ENCODE measurements around the gene DMD. TPM values are rescaled to one million over a fixed set of nuclear protein-coding genes. Genes with fewer than 3 reads are reported as not detected.

The DMD gene
- total RNA-seq, 5 donors from 2014 or later (not counting 1 experiment from before 2014, with no cell fraction given) = 0.73 to 1.6 (median 0.88) TPM; not detected in 1

- no CpG with 5 or more reads among the region's 6 CpGs for WGBS (ENCODE audit: insufficient coverage)
- ChIA-PET POLR2A (interaction anchor here in 1 of 2 donors (0.6 kb wide), 1 partner anchor 522 kb away, joined by 3 read pairs; no protein-coding TSS in a partner anchor), CTCF (interaction anchor here in 1 of 2 donors (0.7 kb wide), 1 partner anchor 1621 kb away, joined by 3 read pairs; no protein-coding TSS in a partner anchor)
- no peaks in the 10 kb centered on the region for H3K4me1 ChIP-seq (ENCODE audit: control insufficient read depth in 1 of 2, extremely low read depth in 1 of 2, insufficient read depth in 2 of 2, low read length in 2 of 2)
- H3K27ac ChIP-seq (ENCODE audit: low read length) = no peak overlapping the region
- Mint-ChIP-seq H3K4me1 (no peaks in the 10 kb centered on the region), H3K4me3 (no peak overlapping the region), H3K36me3 (no peaks in the 10 kb centered on the region), H3K27ac (no peak overlapping the region), H3K9me3 (peaks cover 0 to 3% (median 0%) of the 10 kb centered on the region in 3 donors), H3K27me3 (peaks cover 0 to 3% of the 10 kb centered on the region in 2 donors)
- ATAC-seq (replicated peaks in 1 of 4) (no peak), DNase-seq (no peak)
- no peaks in the 10 kb centered on the region for H3K9me3 ChIP-seq
- H3K27me3 ChIP-seq (replicated peaks in 1 of 2; ENCODE audit: control insufficient read depth in 2 of 2, extremely low read depth in 1 of 2, insufficient read depth in 2 of 2, low read length in 1 of 2) = no peaks in the 10 kb centered on the region
- no peaks in the 10 kb centered on the region for H3K36me3 ChIP-seq (ENCODE audit: control insufficient read depth in 2 of 2, extremely low read depth in 1 of 2, insufficient read depth in 1 of 2, low read length in 1 of 2)
- H3K4me3 ChIP-seq (ENCODE audit: control insufficient read depth in 1 of 2, extremely low read depth in 1 of 2, low read length in 1 of 2) = no peak overlapping the region
These were observed 84.9 kb downstream of the DMD start for GRCh38 chrX:33126469-33126868.

GRCh38 chrX:33109858-33110257 is 101.5 kb downstream of the DMD start:
- H3K36me3 Mint-ChIP-seq = no peaks in the 10 kb centered on the region
- H3K9me3 Mint-ChIP-seq = peaks cover 0 to 7% (median 2%) of the 10 kb centered on the region in 3 donors
- Histone ChIP-seq H3K4me3 (ENCODE audit: control insufficient read depth in 1 of 2, extremely low read depth in 1 of 2, low read length in 1 of 2) (no peak overlapping the region), H3K4me1 (ENCODE audit: control insufficient read depth in 1 of 2, extremely low read depth in 1 of 2, insufficient read depth in 2 of 2, low read length in 2 of 2) (no peaks in the 10 kb centered on the region), H3K9me3 (no peaks in the 10 kb centered on the region), H3K27ac (ENCODE audit: low read length) (no peak overlapping the region), H3K36me3 (ENCODE audit: control insufficient read depth in 2 of 2, extremely low read depth in 1 of 2, insufficient read depth in 1 of 2, low read length in 1 of 2) (no peaks in the 10 kb centered on the region), H3K27me3 (replicated peaks in 1 of 2; ENCODE audit: control insufficient read depth in 2 of 2, extremely low read depth in 1 of 2, insufficient read depth in 2 of 2, low read length in 1 of 2) (no peaks in the 10 kb centered on the region)
- ChIA-PET CTCF (no interaction called here), POLR2A (no interaction called here)
- no CpG with 5 or more reads among the region's 3 CpGs for WGBS (ENCODE audit: insufficient coverage)
- H3K4me1 Mint-ChIP-seq = no peaks in the 10 kb centered on the region
- ATAC-seq (replicated peaks in 1 of 4) (no peak), DNase-seq (no peak)
- no peak overlapping the region for H3K27ac Mint-ChIP-seq
- no peaks in the 10 kb centered on the region for H3K27me3 Mint-ChIP-seq
- H3K4me3 Mint-ChIP-seq = no peak overlapping the region

DNA sequence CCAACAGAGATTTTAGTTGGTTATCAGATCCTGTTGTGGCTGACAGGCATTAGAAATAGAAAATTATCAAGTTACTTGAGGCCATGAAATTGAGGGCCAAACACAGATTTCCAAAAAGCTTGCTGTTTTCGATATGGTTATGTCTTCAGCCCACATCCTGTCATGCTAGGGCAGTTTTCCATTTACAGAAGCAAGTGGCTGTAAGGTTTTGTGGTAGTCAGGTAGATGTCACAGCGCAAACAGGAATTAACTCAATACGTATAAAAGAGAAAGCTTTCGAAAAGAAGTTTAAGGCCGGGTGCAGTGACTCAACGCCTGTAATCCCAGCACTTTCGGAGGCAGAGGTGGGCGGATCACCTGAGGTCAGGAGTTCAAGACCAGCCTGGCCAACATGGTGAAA is 104.6 kb downstream of the DMD start:
- no peaks in the 10 kb centered on the region for H3K4me1 ChIP-seq (ENCODE audit: control insufficient read depth in 1 of 2, extremely low read depth in 1 of 2, insufficient read depth in 2 of 2, low read length in 2 of 2)
- ChIA-PET CTCF (no interaction called here), POLR2A (no interaction called here)
- Mint-ChIP-seq H3K27me3 (peaks cover 0 to 3% of the 10 kb centered on the region in 2 donors), H3K4me1 (no peaks in the 10 kb centered on the region), H3K9me3 (peaks cover 0 to 7% (median 2%) of the 10 kb centered on the region in 3 donors), H3K27ac (no peak overlapping the region), H3K36me3 (no peaks in the 10 kb centered on the region), H3K4me3 (no peak overlapping the region)
- H3K27ac ChIP-seq (ENCODE audit: low read length) = no peak overlapping the region
- no peak for DNase-seq
- no peaks in the 10 kb centered on the region for H3K9me3 ChIP-seq
- no peaks in the 10 kb centered on the region for H3K27me3 ChIP-seq (replicated peaks in 1 of 2; ENCODE audit: control insufficient read depth in 2 of 2, extremely low read depth in 1 of 2, insufficient read depth in 2 of 2, low read length in 1 of 2)
- no peak for ATAC-seq (replicated peaks in 1 of 4)
- H3K4me3 ChIP-seq (ENCODE audit: control insufficient read depth in 1 of 2, extremely low read depth in 1 of 2, low read length in 1 of 2) = no peak overlapping the region
- H3K36me3 ChIP-seq (ENCODE audit: control insufficient read depth in 2 of 2, extremely low read depth in 1 of 2, insufficient read depth in 1 of 2, low read length in 1 of 2) = no peaks in the 10 kb centered on the region
- WGBS (ENCODE audit: insufficient coverage) = 100% methylated on average over 1 of the region's 8 CpGs

- DNase-seq (no peak), ATAC-seq (replicated peaks in 1 of 4) (no peak)
- H3K4me3 ChIP-seq (ENCODE audit: control insufficient read depth in 1 of 2, extremely low read depth in 1 of 2, low read length in 1 of 2) = no peak overlapping the region
- no peaks in the 10 kb centered on the region for H3K36me3 ChIP-seq (ENCODE audit: control insufficient read depth in 2 of 2, extremely low read depth in 1 of 2, insufficient read depth in 1 of 2, low read length in 1 of 2)
- no peak overlapping the region for H3K27ac ChIP-seq (ENCODE audit: low read length)
- no peaks in the 10 kb centered on the region for H3K27me3 ChIP-seq (replicated peaks in 1 of 2; ENCODE audit: control insufficient read depth in 2 of 2, extremely low read depth in 1 of 2, insufficient read depth in 2 of 2, low read length in 1 of 2)
- Mint-ChIP-seq H3K4me3 (no peak overlapping the region), H3K27me3 (no peaks in the 10 kb centered on the region), H3K27ac (no peak overlapping the region), H3K9me3 (no peaks in the 10 kb centered on the region), H3K36me3 (no peaks in the 10 kb centered on the region), H3K4me1 (no peaks in the 10 kb centered on the region)
- ChIA-PET POLR2A (no interaction called here), CTCF (no interaction called here)
- no peaks in the 10 kb centered on the region for H3K9me3 ChIP-seq
- WGBS (ENCODE audit: insufficient coverage) = no CpG with 5 or more reads among the region's 3 CpGs
- no peaks in the 10 kb centered on the region for H3K4me1 ChIP-seq (ENCODE audit: control insufficient read depth in 1 of 2, extremely low read depth in 1 of 2, insufficient read depth in 2 of 2, low read length in 2 of 2)
These were observed 116.3 kb downstream of the DMD start for GRCh38 chrX:33095079-33095478.

DNA sequence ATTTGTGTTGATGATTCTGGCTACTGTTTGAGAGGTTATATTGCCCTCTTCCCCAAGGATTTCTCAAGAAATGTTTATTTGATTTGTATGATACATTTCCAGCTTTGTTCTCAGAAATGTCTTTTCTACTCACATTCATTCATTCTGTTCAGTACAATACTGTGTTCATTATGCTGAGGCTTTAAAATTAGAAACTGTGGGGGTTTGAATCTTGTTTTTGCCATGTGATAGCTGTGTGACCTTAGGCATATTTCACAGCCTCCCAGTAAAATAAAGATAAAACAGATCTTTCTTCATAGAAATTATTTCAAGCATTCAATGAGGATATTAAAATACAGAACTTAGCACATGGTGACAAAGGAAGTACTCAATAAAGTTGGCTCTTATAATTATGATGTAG is 123.9 kb downstream of the DMD start:
- Mint-ChIP-seq H3K4me1 (no peaks in the 10 kb centered on the region), H3K9me3 (no peaks in the 10 kb centered on the region), H3K36me3 (no peaks in the 10 kb centered on the region), H3K27me3 (no peaks in the 10 kb centered on the region), H3K4me3 (no peak overlapping the region), H3K27ac (no peak overlapping the region)
- Histone ChIP-seq H3K27ac (ENCODE audit: low read length) (no peak overlapping the region), H3K9me3 (no peaks in the 10 kb centered on the region), H3K4me3 (ENCODE audit: control insufficient read depth in 1 of 2, extremely low read depth in 1 of 2, low read length in 1 of 2) (no peak overlapping the region), H3K27me3 (replicated peaks in 1 of 2; ENCODE audit: control insufficient read depth in 2 of 2, extremely low read depth in 1 of 2, insufficient read depth in 2 of 2, low read length in 1 of 2) (no peaks in the 10 kb centered on the region), H3K36me3 (ENCODE audit: control insufficient read depth in 2 of 2, extremely low read depth in 1 of 2, insufficient read depth in 1 of 2, low read length in 1 of 2) (no peaks in the 10 kb centered on the region), H3K4me1 (ENCODE audit: control insufficient read depth in 1 of 2, extremely low read depth in 1 of 2, insufficient read depth in 2 of 2, low read length in 2 of 2) (no peaks in the 10 kb centered on the region)
- ATAC-seq (replicated peaks in 1 of 4) = no peak
- ChIA-PET CTCF (no interaction called here), POLR2A (no interaction called here)
- DNase-seq = no peak

DNA sequence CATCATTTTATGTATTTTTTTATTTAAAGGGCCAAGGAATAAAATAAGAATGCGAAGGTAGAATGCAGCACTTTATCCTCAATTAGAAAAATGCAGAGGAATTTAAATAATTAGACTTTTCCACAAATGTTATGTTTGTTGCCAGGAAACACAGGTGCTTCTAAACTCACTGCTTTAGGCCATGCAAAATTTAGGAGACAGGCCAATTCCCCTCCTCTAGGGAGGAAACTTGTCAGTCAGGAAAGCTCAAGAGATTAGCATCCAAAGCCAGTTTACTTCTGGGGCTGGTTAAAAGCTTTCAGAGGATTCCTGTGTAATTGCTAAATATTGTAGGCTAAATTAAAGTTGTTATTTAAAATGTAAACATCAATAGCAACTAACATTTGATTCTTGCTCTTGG is 124.5 kb downstream of the DMD start:
- Histone ChIP-seq H3K36me3 (ENCODE audit: control insufficient read depth in 2 of 2, extremely low read depth in 1 of 2, insufficient read depth in 1 of 2, low read length in 1 of 2) (no peaks in the 10 kb centered on the region), H3K27ac (ENCODE audit: low read length) (no peak overlapping the region), H3K27me3 (replicated peaks in 1 of 2; ENCODE audit: control insufficient read depth in 2 of 2, extremely low read depth in 1 of 2, insufficient read depth in 2 of 2, low read length in 1 of 2) (no peaks in the 10 kb centered on the region), H3K4me1 (ENCODE audit: control insufficient read depth in 1 of 2, extremely low read depth in 1 of 2, insufficient read depth in 2 of 2, low read length in 2 of 2) (no peaks in the 10 kb centered on the region), H3K9me3 (no peaks in the 10 kb centered on the region), H3K4me3 (ENCODE audit: control insufficient read depth in 1 of 2, extremely low read depth in 1 of 2, low read length in 1 of 2) (no peak overlapping the region)
- no peak for ATAC-seq (replicated peaks in 1 of 4)
- POLR2A ChIA-PET = no interaction called here
- H3K36me3 Mint-ChIP-seq = no peaks in the 10 kb centered on the region
- CTCF ChIA-PET = no interaction called here
- no peaks in the 10 kb centered on the region for H3K4me1 Mint-ChIP-seq
- WGBS (ENCODE audit: insufficient coverage) = no CpG with 5 or more reads among the region's 1 CpG
- H3K27me3 Mint-ChIP-seq = no peaks in the 10 kb centered on the region
- no peaks in the 10 kb centered on the region for H3K9me3 Mint-ChIP-seq
- H3K27ac Mint-ChIP-seq = no peak overlapping the region
- no peak overlapping the region for H3K4me3 Mint-ChIP-seq
- DNase-seq = no peak

- no peaks in the 10 kb centered on the region for H3K36me3 ChIP-seq (ENCODE audit: control insufficient read depth in 2 of 2, extremely low read depth in 1 of 2, insufficient read depth in 1 of 2, low read length in 1 of 2)
- 60% methylated on average over 1 of the region's 1 CpG for WGBS (ENCODE audit: insufficient coverage)
- H3K27me3 ChIP-seq (replicated peaks in 1 of 2; ENCODE audit: control insufficient read depth in 2 of 2, extremely low read depth in 1 of 2, insufficient read depth in 2 of 2, low read length in 1 of 2) = no peaks in the 10 kb centered on the region
- CTCF ChIA-PET = no interaction called here
- no peaks in the 10 kb centered on the region for H3K4me1 ChIP-seq (ENCODE audit: control insufficient read depth in 1 of 2, extremely low read depth in 1 of 2, insufficient read depth in 2 of 2, low read length in 2 of 2)
- POLR2A ChIA-PET = no interaction called here
- ATAC-seq (replicated peaks in 1 of 4) (no peak), DNase-seq (no peak)
- Mint-ChIP-seq H3K27ac (no peak overlapping the region), H3K36me3 (no peaks in the 10 kb centered on the region), H3K4me1 (no peaks in the 10 kb centered on the region), H3K9me3 (peaks cover 0 to 2% (median 0%) of the 10 kb centered on the region in 3 donors), H3K4me3 (no peak overlapping the region), H3K27me3 (no peaks in the 10 kb centered on the region)
- H3K27ac ChIP-seq (ENCODE audit: low read length) = no peak overlapping the region
- H3K9me3 ChIP-seq = no peaks in the 10 kb centered on the region
- no peak overlapping the region for H3K4me3 ChIP-seq (ENCODE audit: control insufficient read depth in 1 of 2, extremely low read depth in 1 of 2, low read length in 1 of 2)
These were observed 129.0 kb downstream of the DMD start for GRCh38 chrX:33082371-33082770.
